ENCODE data around the gene SLC44A5. TPM values are rescaled to one million over a fixed set of nuclear protein-coding genes. Genes with fewer than 3 reads are reported as not detected.
A peak's percentile ranks its signal among the peaks of the same experiment; 100 is the strongest.

The SLC44A5 gene
- total and polyA plus RNA-seq, 4 donors: 13.1 to 37.7 (median 32.8) TPM

- no peaks in the 10 kb centered on the region for H3K4me1 ChIP-seq (ENCODE audit: control insufficient read depth, insufficient read depth, low read length)
- H3K27ac ChIP-seq (ENCODE audit: low read depth, low read length): no peak overlapping the region
- no peaks in the 10 kb centered on the region for H3K9me3 ChIP-seq (ENCODE audit: control insufficient read depth, insufficient read depth, low read length)
- no peaks in the 10 kb centered on the region for H3K27me3 ChIP-seq (ENCODE audit: control insufficient read depth, insufficient read depth, low read length)
- DNase-seq (ENCODE audit: low read depth in 4 of 6, low spot score in 6 of 6): no peak
- no peak overlapping the region for H3K4me3 ChIP-seq (ENCODE audit: low read depth, low read length)
- no peaks in the 10 kb centered on the region for H3K36me3 ChIP-seq (ENCODE audit: control insufficient read depth, insufficient read depth, low read length)
These were observed 280.3 kb downstream of the SLC44A5 start for GRCh38 chr1:75330624-75331023.

- 17% methylated on average over 2 of the region's 4 CpGs for whole genome bisulfite sequencing (ENCODE audit: insufficient coverage)
- H3K4me1 ChIP-seq (ENCODE audit: control insufficient read depth, insufficient read depth, low read length): no peaks in the 10 kb centered on the region
These were observed 282.2 kb downstream of the SLC44A5 start for GRCh38 chr1:75328691-75329090.

GRCh38 chr1:75327395-75327794, 283.5 kb downstream of the SLC44A5 start:
- Histone ChIP-seq H3K36me3 (ENCODE audit: control insufficient read depth, insufficient read depth, low read length) (no peaks in the 10 kb centered on the region), H3K27me3 (ENCODE audit: control insufficient read depth, insufficient read depth, low read length) (no peaks in the 10 kb centered on the region), H3K4me3 (ENCODE audit: low read depth, low read length) (no peak overlapping the region), H3K9me3 (ENCODE audit: control insufficient read depth, insufficient read depth, low read length) (no peaks in the 10 kb centered on the region), H3K27ac (ENCODE audit: low read depth, low read length) (no peak overlapping the region), H3K4me1 (ENCODE audit: control insufficient read depth, insufficient read depth, low read length) (no peaks in the 10 kb centered on the region)
- no peak for DNase-seq (ENCODE audit: low read depth in 4 of 6, low spot score in 6 of 6)
- no CpG with 5 or more reads among the region's 2 CpGs for WGBS (ENCODE audit: insufficient coverage)

More at GRCh38 chr1:75328691-75329090, 282.2 kb downstream of the SLC44A5 start:
- Histone ChIP-seq H3K36me3 (ENCODE audit: control insufficient read depth, insufficient read depth, low read length) (no peaks in the 10 kb centered on the region), H3K27ac (ENCODE audit: low read depth, low read length) (no peak overlapping the region), H3K4me3 (ENCODE audit: low read depth, low read length) (no peak overlapping the region), H3K9me3 (ENCODE audit: control insufficient read depth, insufficient read depth, low read length) (no peaks in the 10 kb centered on the region), H3K27me3 (ENCODE audit: control insufficient read depth, insufficient read depth, low read length) (no peaks in the 10 kb centered on the region)
- no peak for DNase-seq (ENCODE audit: low read depth in 4 of 6, low spot score in 6 of 6)

GRCh38 chr1:75317976-75318375, 292.9 kb downstream of the SLC44A5 start:
- WGBS (ENCODE audit: insufficient coverage): 100% methylated on average over 2 of the region's 4 CpGs
- H3K36me3 ChIP-seq (ENCODE audit: control insufficient read depth, insufficient read depth, low read length): no peaks in the 10 kb centered on the region
- no peaks in the 10 kb centered on the region for H3K27me3 ChIP-seq (ENCODE audit: control insufficient read depth, insufficient read depth, low read length)
- no peak overlapping the region for H3K27ac ChIP-seq (ENCODE audit: low read depth, low read length)
- H3K9me3 ChIP-seq (ENCODE audit: control insufficient read depth, insufficient read depth, low read length): no peaks in the 10 kb centered on the region
- no peaks in the 10 kb centered on the region for H3K4me1 ChIP-seq (ENCODE audit: control insufficient read depth, insufficient read depth, low read length)
- H3K4me3 ChIP-seq (ENCODE audit: low read depth, low read length): no peak overlapping the region
- DNase-seq (ENCODE audit: low read depth in 4 of 6, low spot score in 6 of 6): no peak

- no peak overlapping the region for H3K4me3 ChIP-seq (ENCODE audit: low read depth, low read length)
- no peaks in the 10 kb centered on the region for H3K36me3 ChIP-seq (ENCODE audit: control insufficient read depth, insufficient read depth, low read length)
- DNase-seq (ENCODE audit: low read depth in 4 of 6, low spot score in 6 of 6): no peak
- H3K9me3 ChIP-seq (ENCODE audit: control insufficient read depth, insufficient read depth, low read length): no peaks in the 10 kb centered on the region
- WGBS (ENCODE audit: insufficient coverage): no CpG with 5 or more reads among the region's 1 CpG
- no peaks in the 10 kb centered on the region for H3K4me1 ChIP-seq (ENCODE audit: control insufficient read depth, insufficient read depth, low read length)
- no peaks in the 10 kb centered on the region for H3K27me3 ChIP-seq (ENCODE audit: control insufficient read depth, insufficient read depth, low read length)
- H3K27ac ChIP-seq (ENCODE audit: low read depth, low read length): no peak overlapping the region
These were observed 294.7 kb downstream of the SLC44A5 start for GRCh38 chr1:75316230-75316629.

- WGBS (ENCODE audit: insufficient coverage): no CpG with 5 or more reads among the region's 2 CpGs
- Histone ChIP-seq H3K9me3 (ENCODE audit: control insufficient read depth, insufficient read depth, low read length) (no peaks in the 10 kb centered on the region), H3K36me3 (ENCODE audit: control insufficient read depth, insufficient read depth, low read length) (no peaks in the 10 kb centered on the region), H3K4me1 (ENCODE audit: control insufficient read depth, insufficient read depth, low read length) (no peaks in the 10 kb centered on the region), H3K4me3 (ENCODE audit: low read depth, low read length) (no peak overlapping the region), H3K27ac (ENCODE audit: low read depth, low read length) (no peak overlapping the region), H3K27me3 (ENCODE audit: control insufficient read depth, insufficient read depth, low read length) (no peaks in the 10 kb centered on the region)
- no peak for DNase-seq (ENCODE audit: low read depth in 4 of 6, low spot score in 6 of 6)
These were observed 298.3 kb downstream of the SLC44A5 start for GRCh38 chr1:75312620-75313019.

- Histone ChIP-seq H3K4me3 (ENCODE audit: low read depth, low read length) (no peak overlapping the region), H3K9me3 (ENCODE audit: control insufficient read depth, insufficient read depth, low read length) (no peaks in the 10 kb centered on the region), H3K27ac (ENCODE audit: low read depth, low read length) (no peak overlapping the region), H3K27me3 (ENCODE audit: control insufficient read depth, insufficient read depth, low read length) (no peaks in the 10 kb centered on the region), H3K4me1 (ENCODE audit: control insufficient read depth, insufficient read depth, low read length) (no peaks in the 10 kb centered on the region), H3K36me3 (ENCODE audit: control insufficient read depth, insufficient read depth, low read length) (no peaks in the 10 kb centered on the region)
- no peak for DNase-seq (ENCODE audit: low read depth in 4 of 6, low spot score in 6 of 6)
These were observed 300.8 kb downstream of the SLC44A5 start for GRCh38 chr1:75310067-75310466.

- no peaks in the 10 kb centered on the region for H3K36me3 ChIP-seq (ENCODE audit: control insufficient read depth, insufficient read depth, low read length)
- no peak for DNase-seq (ENCODE audit: low read depth in 4 of 6, low spot score in 6 of 6)
- no peaks in the 10 kb centered on the region for H3K9me3 ChIP-seq (ENCODE audit: control insufficient read depth, insufficient read depth, low read length)
- no peak overlapping the region for H3K27ac ChIP-seq (ENCODE audit: low read depth, low read length)
- H3K4me1 ChIP-seq (ENCODE audit: control insufficient read depth, insufficient read depth, low read length): no peaks in the 10 kb centered on the region
- H3K4me3 ChIP-seq (ENCODE audit: low read depth, low read length): no peak overlapping the region
- WGBS (ENCODE audit: insufficient coverage): 57% methylated on average over 1 of the region's 2 CpGs
- no peaks in the 10 kb centered on the region for H3K27me3 ChIP-seq (ENCODE audit: control insufficient read depth, insufficient read depth, low read length)
These were observed 302.5 kb downstream of the SLC44A5 start for GRCh38 chr1:75308365-75308764.

- no peaks in the 10 kb centered on the region for H3K27me3 ChIP-seq (ENCODE audit: control insufficient read depth, insufficient read depth, low read length)
- DNase-seq (ENCODE audit: low read depth in 4 of 6, low spot score in 6 of 6): no peak
- no peaks in the 10 kb centered on the region for H3K9me3 ChIP-seq (ENCODE audit: control insufficient read depth, insufficient read depth, low read length)
- no peak overlapping the region for H3K27ac ChIP-seq (ENCODE audit: low read depth, low read length)
- no CpG with 5 or more reads among the region's 2 CpGs for WGBS (ENCODE audit: insufficient coverage)
- no peaks in the 10 kb centered on the region for H3K4me1 ChIP-seq (ENCODE audit: control insufficient read depth, insufficient read depth, low read length)
- no peak overlapping the region for H3K4me3 ChIP-seq (ENCODE audit: low read depth, low read length)
- H3K36me3 ChIP-seq (ENCODE audit: control insufficient read depth, insufficient read depth, low read length): no peaks in the 10 kb centered on the region
These were observed 305.9 kb downstream of the SLC44A5 start for GRCh38 chr1:75305061-75305460.

- H3K9me3 ChIP-seq (ENCODE audit: control insufficient read depth, insufficient read depth, low read length): no peaks in the 10 kb centered on the region
- H3K27me3 ChIP-seq (ENCODE audit: control insufficient read depth, insufficient read depth, low read length): no peaks in the 10 kb centered on the region
- WGBS (ENCODE audit: insufficient coverage): no CpG with 5 or more reads among the region's 4 CpGs
- H3K4me3 ChIP-seq (ENCODE audit: low read depth, low read length): no peak overlapping the region
- peak in 4 of 6 donors; percentile 8 to 90 (median 28) for DNase-seq (ENCODE audit: low read depth in 4 of 6, low spot score in 6 of 6)
- H3K4me1 ChIP-seq (ENCODE audit: control insufficient read depth, insufficient read depth, low read length): no peaks in the 10 kb centered on the region
- H3K27ac ChIP-seq (ENCODE audit: low read depth, low read length): no peak overlapping the region
- no peaks in the 10 kb centered on the region for H3K36me3 ChIP-seq (ENCODE audit: control insufficient read depth, insufficient read depth, low read length)
These were observed 317.6 kb downstream of the SLC44A5 start for GRCh38 chr1:75293270-75293669.
